ENCODE results near the gene OSBP2.

DNA sequence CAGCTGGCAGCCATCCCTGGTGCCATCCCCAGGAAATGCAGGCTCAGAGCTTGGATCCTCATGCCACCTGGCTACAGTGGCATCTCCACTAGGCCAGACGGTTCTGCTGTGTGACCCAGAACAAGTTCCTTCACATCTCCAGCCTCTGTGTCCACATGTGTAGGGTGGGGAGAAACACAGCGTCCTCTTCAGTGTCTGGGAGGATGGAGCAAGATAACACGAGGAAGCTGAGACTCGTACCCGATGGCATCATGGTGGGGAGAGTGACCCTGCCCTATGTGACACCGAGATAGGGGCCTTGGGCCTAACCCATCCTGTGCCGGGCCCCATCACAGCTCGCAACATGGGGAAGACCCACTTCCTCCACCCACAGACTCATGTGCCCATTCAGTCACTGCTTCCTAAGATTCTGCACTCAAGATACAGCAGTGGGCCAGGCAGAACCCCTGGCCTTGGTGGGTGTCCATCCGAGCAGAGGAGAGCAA lies 195.4 kb downstream of the OSBP2 start:
- TF ChIP-seq, protein P1, sequence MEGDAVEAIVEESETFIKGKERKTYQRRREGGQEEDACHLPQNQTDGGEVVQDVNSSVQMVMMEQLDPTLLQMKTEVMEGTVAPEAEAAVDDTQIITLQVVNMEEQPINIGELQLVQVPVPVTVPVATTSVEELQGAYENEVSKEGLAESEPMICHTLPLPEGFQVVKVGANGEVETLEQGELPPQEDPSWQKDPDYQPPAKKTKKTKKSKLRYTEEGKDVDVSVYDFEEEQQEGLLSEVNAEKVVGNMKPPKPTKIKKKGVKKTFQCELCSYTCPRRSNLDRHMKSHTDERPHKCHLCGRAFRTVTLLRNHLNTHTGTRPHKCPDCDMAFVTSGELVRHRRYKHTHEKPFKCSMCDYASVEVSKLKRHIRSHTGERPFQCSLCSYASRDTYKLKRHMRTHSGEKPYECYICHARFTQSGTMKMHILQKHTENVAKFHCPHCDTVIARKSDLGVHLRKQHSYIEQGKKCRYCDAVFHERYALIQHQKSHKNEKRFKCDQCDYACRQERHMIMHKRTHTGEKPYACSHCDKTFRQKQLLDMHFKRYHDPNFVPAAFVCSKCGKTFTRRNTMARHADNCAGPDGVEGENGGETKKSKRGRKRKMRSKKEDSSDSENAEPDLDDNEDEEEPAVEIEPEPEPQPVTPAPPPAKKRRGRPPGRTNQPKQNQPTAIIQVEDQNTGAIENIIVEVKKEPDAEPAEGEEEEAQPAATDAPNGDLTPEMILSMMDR (IDR thresholded peaks at IDR 0.05), result no peak
- no peak for TF ChIP-seq POLR2A (IDR thresholded peaks at IDR 0.05)

Data from tibial nerve (tissue), 3 donors.